ENCODE measurements around the gene ZNF438. TPM values are rescaled to one million over a fixed set of nuclear protein-coding genes. Genes with fewer than 3 reads are reported as not detected.

Gene ZNF438, protein sequence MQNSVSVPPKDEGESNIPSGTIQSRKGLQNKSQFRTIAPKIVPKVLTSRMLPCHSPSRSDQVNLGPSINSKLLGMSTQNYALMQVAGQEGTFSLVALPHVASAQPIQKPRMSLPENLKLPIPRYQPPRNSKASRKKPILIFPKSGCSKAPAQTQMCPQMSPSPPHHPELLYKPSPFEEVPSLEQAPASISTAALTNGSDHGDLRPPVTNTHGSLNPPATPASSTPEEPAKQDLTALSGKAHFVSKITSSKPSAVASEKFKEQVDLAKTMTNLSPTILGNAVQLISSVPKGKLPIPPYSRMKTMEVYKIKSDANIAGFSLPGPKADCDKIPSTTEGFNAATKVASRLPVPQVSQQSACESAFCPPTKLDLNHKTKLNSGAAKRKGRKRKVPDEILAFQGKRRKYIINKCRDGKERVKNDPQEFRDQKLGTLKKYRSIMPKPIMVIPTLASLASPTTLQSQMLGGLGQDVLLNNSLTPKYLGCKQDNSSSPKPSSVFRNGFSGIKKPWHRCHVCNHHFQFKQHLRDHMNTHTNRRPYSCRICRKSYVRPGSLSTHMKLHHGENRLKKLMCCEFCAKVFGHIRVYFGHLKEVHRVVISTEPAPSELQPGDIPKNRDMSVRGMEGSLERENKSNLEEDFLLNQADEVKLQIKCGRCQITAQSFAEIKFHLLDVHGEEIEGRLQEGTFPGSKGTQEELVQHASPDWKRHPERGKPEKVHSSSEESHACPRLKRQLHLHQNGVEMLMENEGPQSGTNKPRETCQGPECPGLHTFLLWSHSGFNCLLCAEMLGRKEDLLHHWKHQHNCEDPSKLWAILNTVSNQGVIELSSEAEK
- total RNA-seq: 4.3 and 5.0 TPM in 2 replicates

DNA sequence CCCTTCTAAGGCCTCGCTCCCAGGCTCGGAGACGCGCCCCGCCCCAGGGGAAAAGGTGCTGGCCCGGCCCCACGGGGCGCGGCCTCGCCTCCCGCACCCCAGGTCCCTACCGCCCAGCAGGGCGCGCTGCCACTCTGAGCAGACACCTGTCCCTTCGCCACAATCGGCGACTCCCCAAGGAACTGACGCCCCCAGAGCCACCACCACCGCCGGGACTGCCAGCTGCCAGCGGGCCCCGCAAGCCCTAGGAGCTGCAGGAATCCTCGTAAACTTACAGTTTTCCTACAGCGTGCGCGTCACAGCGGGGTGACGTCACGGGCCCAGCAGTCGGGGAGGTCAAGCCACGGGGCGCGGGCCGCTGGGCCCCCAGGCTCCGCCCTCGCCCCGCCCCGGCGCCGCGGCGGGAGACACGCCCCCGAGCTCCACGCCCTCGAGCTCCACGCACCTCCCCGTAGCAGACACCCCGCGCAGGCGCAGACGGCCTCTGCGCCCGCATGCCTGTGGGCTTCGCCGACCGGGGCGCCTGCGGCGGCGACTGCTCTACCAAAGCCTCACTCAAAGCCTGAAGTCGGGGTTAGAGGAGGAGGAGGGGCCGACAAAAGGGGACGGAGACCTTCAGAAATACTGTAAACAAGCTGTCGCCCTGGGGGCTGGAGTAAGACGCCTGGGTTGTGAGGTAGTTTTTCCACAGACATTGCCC is at the start of gene ZNF438:
Gene ZNF438 (minus strand): TSS at position 308 of the 700 bp plus-strand sequence. CDS start 154,831 bp downstream, outside the sequence.
- peaks cover 31% of the 10 kb centered on the region for H3K4me1 ChIP-seq (ENCODE audit: insufficient read depth, low read length)

GRCh38 chr10:31076610-31076988 is 44.9 kb upstream of the ZNF438 start:
- Histone ChIP-seq H3K36me3 (ENCODE audit: insufficient read depth, low read length) (no peaks in the 10 kb centered on the region), H4K20me1 (ENCODE audit: insufficient read depth, low read length) (no peaks in the 10 kb centered on the region), H3K27ac (ENCODE audit: low read depth, low read length) (no peak overlapping the region), H2AFZ (ENCODE audit: low read length) (no peak overlapping the region), H3K27me3 (ENCODE audit: insufficient read depth, low read length) (no peaks in the 10 kb centered on the region), H3K4me2 (ENCODE audit: insufficient read depth, low read length) (no peak overlapping the region), H3K9me3 (ENCODE audit: low read depth, low read length) (no peaks in the 10 kb centered on the region), H3K4me3 (ENCODE audit: insufficient read depth, low read length) (no peak overlapping the region), H3K4me1 (ENCODE audit: insufficient read depth, low read length) (peaks cover 36% of the 10 kb centered on the region), H3K79me2 (ENCODE audit: insufficient read depth, low read length) (no peaks in the 10 kb centered on the region)
- TF ChIP-seq, protein P1, sequence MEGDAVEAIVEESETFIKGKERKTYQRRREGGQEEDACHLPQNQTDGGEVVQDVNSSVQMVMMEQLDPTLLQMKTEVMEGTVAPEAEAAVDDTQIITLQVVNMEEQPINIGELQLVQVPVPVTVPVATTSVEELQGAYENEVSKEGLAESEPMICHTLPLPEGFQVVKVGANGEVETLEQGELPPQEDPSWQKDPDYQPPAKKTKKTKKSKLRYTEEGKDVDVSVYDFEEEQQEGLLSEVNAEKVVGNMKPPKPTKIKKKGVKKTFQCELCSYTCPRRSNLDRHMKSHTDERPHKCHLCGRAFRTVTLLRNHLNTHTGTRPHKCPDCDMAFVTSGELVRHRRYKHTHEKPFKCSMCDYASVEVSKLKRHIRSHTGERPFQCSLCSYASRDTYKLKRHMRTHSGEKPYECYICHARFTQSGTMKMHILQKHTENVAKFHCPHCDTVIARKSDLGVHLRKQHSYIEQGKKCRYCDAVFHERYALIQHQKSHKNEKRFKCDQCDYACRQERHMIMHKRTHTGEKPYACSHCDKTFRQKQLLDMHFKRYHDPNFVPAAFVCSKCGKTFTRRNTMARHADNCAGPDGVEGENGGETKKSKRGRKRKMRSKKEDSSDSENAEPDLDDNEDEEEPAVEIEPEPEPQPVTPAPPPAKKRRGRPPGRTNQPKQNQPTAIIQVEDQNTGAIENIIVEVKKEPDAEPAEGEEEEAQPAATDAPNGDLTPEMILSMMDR (IDR thresholded peaks at IDR 0.05; ENCODE audit: extremely low read depth, low read depth, low read length): no peak
- no peak for DNase-seq (ENCODE audit: insufficient read length, low spot score, missing footprints)

More for the DNA sequence above, at the start of gene ZNF438:
- Histone ChIP-seq H3K79me2 (ENCODE audit: insufficient read depth, low read length) (peaks cover 15% of the 10 kb centered on the region), H3K36me3 (ENCODE audit: insufficient read depth, low read length) (no peaks in the 10 kb centered on the region), H4K20me1 (ENCODE audit: insufficient read depth, low read length) (no peaks in the 10 kb centered on the region), H3K27me3 (ENCODE audit: insufficient read depth, low read length) (no peaks in the 10 kb centered on the region), H3K4me3 (ENCODE audit: insufficient read depth, low read length) (peak within 1 kb of the TSS; percentile 84), H3K4me2 (ENCODE audit: insufficient read depth, low read length) (peak within 1 kb of the TSS; percentile 98), H3K9me3 (ENCODE audit: low read depth, low read length) (no peaks in the 10 kb centered on the region), H2AFZ (ENCODE audit: low read length) (peak within 1 kb of the TSS; percentile 87), H3K27ac (ENCODE audit: low read depth, low read length) (peak within 1 kb of the TSS; percentile 99)
- DNase-seq (ENCODE audit: insufficient read length, low spot score, missing footprints): peak; percentile 97
- TF ChIP-seq, protein P1 (IDR thresholded peaks at IDR 0.05; ENCODE audit: extremely low read depth, low read depth, low read length): peak; percentile 45

DNA sequence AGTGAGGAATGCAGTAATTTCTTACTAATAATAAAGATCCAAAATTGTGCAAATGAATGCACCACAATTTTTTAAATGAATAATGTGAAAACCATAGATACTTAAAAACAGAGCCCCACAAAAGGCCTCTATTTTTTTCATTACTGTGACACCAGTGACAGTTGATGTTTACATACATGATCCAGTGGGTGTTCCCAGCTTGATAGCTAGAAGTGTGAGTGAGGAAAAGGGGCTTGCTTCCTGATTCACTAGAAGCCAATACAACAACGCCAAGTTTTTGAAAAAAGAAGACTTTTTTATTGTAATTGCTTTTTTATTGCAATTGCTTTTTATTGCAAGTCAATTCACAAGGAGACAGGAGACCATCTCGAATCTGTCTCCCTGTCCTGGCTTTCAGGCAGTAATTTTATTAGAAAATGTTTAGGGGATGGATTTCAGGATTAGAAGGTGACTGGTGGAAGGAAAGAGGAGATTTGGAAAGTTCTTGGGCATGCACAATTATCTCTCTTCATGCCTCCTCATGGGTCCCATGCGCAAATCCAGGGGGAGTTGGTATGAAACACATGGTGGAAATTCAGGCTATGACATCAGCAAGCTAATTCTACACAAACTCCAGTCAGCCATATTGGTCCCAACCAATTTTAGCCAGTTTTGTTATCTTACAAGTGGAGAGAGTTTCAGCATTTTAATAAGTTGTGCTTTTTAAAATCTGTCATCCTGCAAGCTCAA is 44.4 kb upstream of the ZNF438 start:
- H3K4me2 ChIP-seq (ENCODE audit: insufficient read depth, low read length): peak overlapping the region; percentile 47
- H3K9me3 ChIP-seq (ENCODE audit: low read depth, low read length): no peaks in the 10 kb centered on the region
- no peaks in the 10 kb centered on the region for H3K79me2 ChIP-seq (ENCODE audit: insufficient read depth, low read length)
- no peak for DNase-seq (ENCODE audit: insufficient read length, low spot score, missing footprints)
- H3K36me3 ChIP-seq (ENCODE audit: insufficient read depth, low read length): no peaks in the 10 kb centered on the region
- no peak overlapping the region for H2AFZ ChIP-seq (ENCODE audit: low read length)
- H3K4me1 ChIP-seq (ENCODE audit: insufficient read depth, low read length): peaks cover 42% of the 10 kb centered on the region
- TF ChIP-seq, protein P1 (IDR thresholded peaks at IDR 0.05; ENCODE audit: extremely low read depth, low read depth, low read length): no peak
- H3K27ac ChIP-seq (ENCODE audit: low read depth, low read length): peak overlapping the region; percentile 87
- no peaks in the 10 kb centered on the region for H4K20me1 ChIP-seq (ENCODE audit: insufficient read depth, low read length)
- H3K4me3 ChIP-seq (ENCODE audit: insufficient read depth, low read length): no peak overlapping the region
- H3K27me3 ChIP-seq (ENCODE audit: insufficient read depth, low read length): no peaks in the 10 kb centered on the region

Measured in osteoblast (primary cell).